Stimulated activated CD8-positive, alpha-beta memory T cell treated with anti-CD3 and anti-CD28 coated beads, Interleukin-12 subunit alpha, Interleukin-12 subunit beta, amount 100 ng/mL, for 24 hours (primary cell): Measurements from ENCODE around the gene LRPPRC.
"Not testable (repeated sequence)": the region's sequence is repeated elsewhere in the genome, so short reads cannot be mapped to it uniquely, and the experiment has no call there.

Source experiments
- DNase-seq: peaks from one replicate; pipeline ENCODE4 v3.0.0-alpha.2; 2020; ENCODE audit errors: extremely low read depth

The LRPPRC gene

GRCh38 chr2:43977677-43978375 lies 18.0 kb downstream of the LRPPRC start:
- no peak for DNase-seq

- DNase-seq: no peak
Observed at GRCh38 chr2:43960921-43961320, 34.9 kb downstream of the LRPPRC start.

- DNase-seq: no peak
Observed at GRCh38 chr2:43958397-43959275, 37.2 kb downstream of the LRPPRC start.

GRCh38 chr2:43950383-43951008 lies 45.3 kb downstream of the LRPPRC start:
- DNase-seq: no peak

- no peak for DNase-seq
Observed at GRCh38 chr2:43948370-43948769, 47.4 kb downstream of the LRPPRC start.

GRCh38 chr2:43946685-43947084 lies 49.1 kb downstream of the LRPPRC start:
- DNase-seq: no peak

- no peak for DNase-seq
Observed at GRCh38 chr2:43945439-43945838, 50.4 kb downstream of the LRPPRC start.

GRCh38 chr2:43944915-43945314 lies 50.9 kb downstream of the LRPPRC start:
- DNase-seq: no peak

- DNase-seq: no peak
Observed at GRCh38 chr2:43943809-43944452, 51.9 kb downstream of the LRPPRC start.

GRCh38 chr2:43943323-43943722 lies 52.5 kb downstream of the LRPPRC start:
- no peak for DNase-seq

GRCh38 chr2:43942881-43943280 lies 52.9 kb downstream of the LRPPRC start:
- DNase-seq: no peak

GRCh38 chr2:43941966-43942365 lies 53.8 kb downstream of the LRPPRC start:
- DNase-seq: no peak

- DNase-seq: no peak
Observed at GRCh38 chr2:43941359-43941758, 54.4 kb downstream of the LRPPRC start.

- no peak for DNase-seq
Observed at GRCh38 chr2:43939695-43940256, 56.0 kb downstream of the LRPPRC start.

GRCh38 chr2:43937269-43937820 lies 58.4 kb downstream of the LRPPRC start:
- DNase-seq: no peak

GRCh38 chr2:43934567-43934966 lies 61.2 kb downstream of the LRPPRC start:
- no peak for DNase-seq

GRCh38 chr2:43931293-43931692 lies 64.5 kb downstream of the LRPPRC start:
- no peak for DNase-seq

GRCh38 chr2:43927442-43927841 lies 68.3 kb downstream of the LRPPRC start:
- no peak for DNase-seq

GRCh38 chr2:43925431-43925830 lies 70.4 kb downstream of the LRPPRC start:
- no peak for DNase-seq

- DNase-seq: no peak
Observed at GRCh38 chr2:43924463-43924862, 71.3 kb downstream of the LRPPRC start.

GRCh38 chr2:43911136-43911790 lies 84.5 kb downstream of the LRPPRC start:
- DNase-seq: not testable (repeated sequence)
